ENCODE data around the gene UCHL1.

UCHL1 gene

DNA sequence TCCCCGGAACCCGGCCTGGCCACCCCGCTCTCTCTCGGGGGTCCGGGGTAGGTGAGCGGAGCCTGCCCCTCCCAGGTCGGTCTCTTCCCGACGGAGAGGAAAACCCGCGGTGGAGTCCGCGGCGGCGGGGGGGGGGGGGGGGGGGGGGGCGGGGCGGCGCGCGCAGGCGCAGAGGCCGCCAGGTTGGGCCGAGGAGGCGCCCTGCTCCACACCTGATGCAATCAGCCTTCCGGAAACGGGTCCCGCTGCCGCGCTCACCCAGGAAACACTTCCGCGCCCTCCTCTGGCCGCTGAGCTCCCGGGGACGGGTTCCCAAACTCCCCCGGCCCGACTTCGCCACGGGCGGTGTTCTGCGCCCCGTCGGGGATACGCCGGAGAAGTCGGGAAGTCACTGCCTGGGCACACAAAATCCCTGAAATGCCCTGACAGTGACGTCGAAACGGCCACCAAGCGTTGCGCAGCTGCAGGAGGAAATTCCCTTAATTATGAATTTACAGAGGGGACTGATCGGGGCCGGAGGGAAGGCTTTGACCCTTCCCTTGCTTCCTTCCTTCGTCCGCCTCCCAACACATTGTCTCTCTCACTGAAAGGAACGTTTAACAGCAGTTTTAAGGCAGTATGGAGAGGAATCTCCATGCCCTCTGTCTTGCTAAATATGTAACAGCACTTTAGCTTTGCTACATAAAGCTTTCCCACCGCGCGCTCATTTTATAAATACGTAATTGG, 40.3 kb upstream of the UCHL1 start:
- H3K27me3 ChIP-seq = no peaks in the 10 kb centered on the region
- H3K9me3 ChIP-seq = no peaks in the 10 kb centered on the region
- peak overlapping the region; percentile 82 for H3K4me3 ChIP-seq (ENCODE audit: low read depth, low read length)
- peaks cover 11% of the 10 kb centered on the region for H3K4me1 ChIP-seq
- TF ChIP-seq, protein P1, sequence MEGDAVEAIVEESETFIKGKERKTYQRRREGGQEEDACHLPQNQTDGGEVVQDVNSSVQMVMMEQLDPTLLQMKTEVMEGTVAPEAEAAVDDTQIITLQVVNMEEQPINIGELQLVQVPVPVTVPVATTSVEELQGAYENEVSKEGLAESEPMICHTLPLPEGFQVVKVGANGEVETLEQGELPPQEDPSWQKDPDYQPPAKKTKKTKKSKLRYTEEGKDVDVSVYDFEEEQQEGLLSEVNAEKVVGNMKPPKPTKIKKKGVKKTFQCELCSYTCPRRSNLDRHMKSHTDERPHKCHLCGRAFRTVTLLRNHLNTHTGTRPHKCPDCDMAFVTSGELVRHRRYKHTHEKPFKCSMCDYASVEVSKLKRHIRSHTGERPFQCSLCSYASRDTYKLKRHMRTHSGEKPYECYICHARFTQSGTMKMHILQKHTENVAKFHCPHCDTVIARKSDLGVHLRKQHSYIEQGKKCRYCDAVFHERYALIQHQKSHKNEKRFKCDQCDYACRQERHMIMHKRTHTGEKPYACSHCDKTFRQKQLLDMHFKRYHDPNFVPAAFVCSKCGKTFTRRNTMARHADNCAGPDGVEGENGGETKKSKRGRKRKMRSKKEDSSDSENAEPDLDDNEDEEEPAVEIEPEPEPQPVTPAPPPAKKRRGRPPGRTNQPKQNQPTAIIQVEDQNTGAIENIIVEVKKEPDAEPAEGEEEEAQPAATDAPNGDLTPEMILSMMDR (IDR thresholded peaks at IDR 0.05; ENCODE audit: low read depth, low read length) = peak; percentile 10; the same call in 1 of the 2 replicates
- no peaks in the 10 kb centered on the region for H3K36me3 ChIP-seq
- DNase-seq = peak; percentile 85

DNA sequence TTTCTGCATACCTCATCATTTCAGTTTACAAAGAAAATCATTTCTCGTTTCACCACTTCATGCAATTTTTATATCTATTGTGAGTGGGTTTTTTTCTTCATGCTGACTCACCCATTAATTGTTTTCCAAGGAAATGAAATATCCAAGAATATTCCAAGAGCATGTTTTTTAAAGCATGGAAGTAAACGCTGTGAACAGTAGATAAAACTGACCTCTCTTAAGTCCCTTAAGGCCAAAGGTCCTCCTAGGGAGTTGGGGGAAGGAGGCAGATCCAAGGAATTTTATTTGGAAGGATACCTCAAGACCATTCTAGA, 39.8 kb upstream of the UCHL1 start:
- Histone ChIP-seq H3K36me3 (no peaks in the 10 kb centered on the region), H3K4me3 (ENCODE audit: low read depth, low read length) (peak overlapping the region; percentile 82), H3K4me1 (peaks cover 11% of the 10 kb centered on the region), H3K9me3 (no peaks in the 10 kb centered on the region), H3K27me3 (no peaks in the 10 kb centered on the region)
- TF ChIP-seq, protein P1 (IDR thresholded peaks at IDR 0.05; ENCODE audit: low read depth, low read length) = no peak
- no peak for DNase-seq

DNA sequence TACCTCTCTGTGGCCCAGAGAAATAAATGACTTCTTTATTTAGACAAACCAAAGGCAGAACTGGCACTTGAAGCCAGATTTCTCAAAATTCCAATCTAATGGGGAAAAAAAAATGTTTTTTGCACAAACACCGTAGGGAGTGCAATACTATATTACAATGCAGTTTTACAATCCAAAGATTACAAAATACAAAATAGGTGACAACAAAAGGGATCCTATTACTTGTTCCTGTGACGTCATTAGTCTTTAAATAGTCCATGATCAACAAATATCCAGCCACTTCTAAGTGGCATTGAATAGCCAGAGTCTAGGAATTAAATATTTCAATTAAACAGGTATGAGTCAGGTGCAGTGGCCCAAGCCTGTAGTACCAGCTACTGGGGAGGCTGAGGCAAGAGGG, 39.4 kb upstream of the UCHL1 start:
- H3K4me1 ChIP-seq = peaks cover 11% of the 10 kb centered on the region
- H3K9me3 ChIP-seq = no peaks in the 10 kb centered on the region
- H3K4me3 ChIP-seq (ENCODE audit: low read depth, low read length) = no peak overlapping the region
- no peaks in the 10 kb centered on the region for H3K27me3 ChIP-seq
- TF ChIP-seq, protein P1 (IDR thresholded peaks at IDR 0.05; ENCODE audit: low read depth, low read length) = no peak
- no peaks in the 10 kb centered on the region for H3K36me3 ChIP-seq
- DNase-seq = no peak

DNA sequence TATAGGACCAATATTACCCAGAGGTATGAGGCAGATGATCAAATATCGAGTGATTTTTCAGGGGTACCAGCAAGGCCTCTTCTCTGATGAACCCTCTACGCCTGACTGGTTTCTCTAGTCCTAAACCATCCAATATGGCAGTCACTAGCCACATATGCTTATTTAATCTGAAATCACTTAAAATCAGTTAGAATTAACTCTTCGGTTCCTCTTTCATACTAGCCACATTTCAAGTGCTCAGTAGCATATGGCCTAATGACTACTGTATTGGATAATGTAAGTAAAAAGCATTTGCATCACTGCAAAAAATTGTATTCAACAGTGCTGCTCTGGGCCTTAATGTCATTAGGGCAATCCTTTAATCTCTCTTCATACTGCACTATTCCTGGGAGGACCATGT, 38.0 kb upstream of the UCHL1 start:
- TF ChIP-seq, protein P1 (IDR thresholded peaks at IDR 0.05; ENCODE audit: low read depth, low read length) = no peak
- Histone ChIP-seq H3K4me1 (peaks cover 11% of the 10 kb centered on the region), H3K9me3 (no peaks in the 10 kb centered on the region), H3K27me3 (no peaks in the 10 kb centered on the region), H3K4me3 (ENCODE audit: low read depth, low read length) (no peak overlapping the region), H3K36me3 (no peaks in the 10 kb centered on the region)
- DNase-seq = no peak

DNA sequence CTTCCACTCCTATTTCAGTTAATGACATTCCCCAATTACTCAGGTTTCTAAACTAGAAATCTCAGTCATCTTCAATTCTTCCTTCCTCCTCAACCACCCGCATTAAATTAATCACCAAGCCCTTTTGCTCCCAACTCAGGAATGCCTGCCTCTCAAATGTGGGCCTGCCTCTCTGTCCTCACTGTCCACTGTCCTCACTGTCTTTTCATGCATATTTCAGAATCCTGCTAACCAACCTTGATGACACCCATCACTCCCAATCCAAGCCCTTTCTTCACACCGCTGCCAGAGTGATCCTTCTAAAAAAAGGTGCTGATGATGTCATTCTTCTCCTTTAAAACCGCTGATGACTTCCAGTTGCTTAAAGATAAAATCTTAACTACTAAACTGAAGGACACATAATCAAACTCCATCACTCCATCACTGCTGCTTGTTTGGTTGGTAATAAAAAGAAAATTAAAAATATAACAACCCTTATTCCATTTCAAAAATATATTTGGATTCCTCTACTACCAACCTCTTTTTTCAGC, 37.2 kb upstream of the UCHL1 start:
- Histone ChIP-seq H3K36me3 (no peaks in the 10 kb centered on the region), H3K4me1 (peaks cover 11% of the 10 kb centered on the region), H3K4me3 (ENCODE audit: low read depth, low read length) (no peak overlapping the region), H3K9me3 (no peaks in the 10 kb centered on the region), H3K27me3 (no peaks in the 10 kb centered on the region)
- TF ChIP-seq, protein P1 (IDR thresholded peaks at IDR 0.05; ENCODE audit: low read depth, low read length) = no peak
- no peak for DNase-seq

DNA sequence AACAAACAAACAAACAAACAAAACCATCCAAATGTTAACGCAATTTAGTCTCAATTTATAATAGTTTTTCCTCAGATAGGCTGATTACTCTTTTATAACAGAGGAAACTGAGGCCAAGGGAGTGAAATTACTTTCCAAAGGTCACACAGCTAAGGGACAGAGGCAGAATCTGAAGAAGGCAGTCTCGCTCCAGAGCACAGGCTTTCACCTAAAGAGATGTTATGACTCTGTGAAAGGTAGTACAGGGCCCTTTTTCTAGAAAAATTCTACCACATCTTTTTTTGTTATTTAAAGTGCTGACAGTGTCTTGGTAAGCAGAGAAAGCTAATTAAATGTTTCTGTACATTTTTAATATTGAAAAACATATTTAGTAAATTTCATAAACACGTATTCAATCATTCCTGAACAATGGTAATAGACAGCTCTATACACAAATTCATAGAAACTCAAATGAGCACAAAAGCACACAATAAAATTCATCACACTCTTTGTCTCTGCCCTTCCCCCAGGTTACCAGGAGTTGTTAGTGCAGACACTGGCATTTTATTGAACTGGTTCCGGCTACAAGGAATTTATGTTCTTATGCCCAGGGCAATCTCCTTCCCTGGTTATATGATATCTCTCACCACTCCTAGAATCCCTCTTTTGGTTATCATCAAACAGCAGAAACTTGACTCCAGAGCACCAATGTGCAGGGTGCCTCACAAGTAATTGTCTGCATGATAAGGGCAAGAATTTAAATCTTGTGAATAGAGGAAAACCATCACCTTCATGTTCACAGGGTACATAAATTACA, 34.7 kb upstream of the UCHL1 start:
- no peak for DNase-seq
- H3K27me3 ChIP-seq = no peaks in the 10 kb centered on the region
- TF ChIP-seq, protein P1 (IDR thresholded peaks at IDR 0.05; ENCODE audit: low read depth, low read length) = no peak

More for the DNA sequence above, 34.7 kb upstream of the UCHL1 start:
- H3K36me3 ChIP-seq = no peaks in the 10 kb centered on the region
- H3K9me3 ChIP-seq = no peaks in the 10 kb centered on the region
- no peak overlapping the region for H3K4me3 ChIP-seq (ENCODE audit: low read depth, low read length)
- H3K4me1 ChIP-seq = peaks cover 1% of the 10 kb centered on the region
